Activated CD8-positive, alpha-beta T cell treated with anti-CD3 and anti-CD28 coated beads for 36 hours (primary cell): ENCODE data around the gene IQUB. TPM values are rescaled to one million over a fixed set of nuclear protein-coding genes. Genes with fewer than 3 reads are reported as not detected.

ENCODE experiments used
- ATAC-seq: fragments of 200-7000 bp; cut with Tn5 transposase; one replicate; pipeline ENCODE4 v1.10.0; 2021; ENCODE audit warnings: mild to moderate bottlenecking, moderate library complexity
- CTCF ChIA-PET: fragments of 350-600 bp; sonication (Branson Sonifier 250); formaldehyde crosslinking; loops from one replicate; lab custom pipeline; 2021; ENCODE audit warnings: antibody characterized with exemption; lab: Charles Lee
- POLR2A ChIA-PET: fragments of 350-600 bp; sonication (Branson Sonifier 250); formaldehyde crosslinking; loops from one replicate; lab custom pipeline; 2021; ENCODE audit warnings: antibody characterized with exemption; lab: Charles Lee
- DNase-seq: peaks from one replicate; pipeline ENCODE4 v3.0.0-alpha.2; 2020
- H3K27ac Mint-ChIP-seq: one replicate; pipeline ENCODE4 v1.8.0; 2021; ENCODE audit warnings: mild to moderate bottlenecking, mixed read lengths
- H3K27me3 Mint-ChIP-seq: one replicate; pipeline ENCODE4 v1.8.0; 2021; ENCODE audit warnings: mixed read lengths
- H3K36me3 Mint-ChIP-seq: one replicate; pipeline ENCODE4 v1.8.0; 2021; ENCODE audit warnings: low read depth, mixed read lengths
- H3K4me1 Mint-ChIP-seq: one replicate; pipeline ENCODE4 v1.8.0; 2021; ENCODE audit warnings: low read depth, mixed read lengths
- H3K4me3 Mint-ChIP-seq: one replicate; pipeline ENCODE4 v1.8.0; 2021; ENCODE audit warnings: mild to moderate bottlenecking, moderate library complexity, mixed read lengths
- H3K9me3 Mint-ChIP-seq: one replicate; pipeline ENCODE4 v1.8.0; 2021; ENCODE audit warnings: mixed read lengths
- CTCF ChIP-seq: fragments of 200-600 bp; IDR thresholded peaks from one replicate; pipeline ENCODE4 v1.8.0; 2022; ENCODE audit warnings: antibody characterized with exemption, mild to moderate bottlenecking
- intact Hi-C: fragments of 100-400 bp; cut with micrococcal nuclease; formaldehyde crosslinking; loops from one replicate; pipeline ENCODE4 v1.10.0; 2022
- total RNA-seq, 2 experiments: library from RNA; stranded (reverse); gene quantifications; one replicate each; pipeline ENCODE4 v1.2.3, GENCODE V29; 2021

Gene IQUB
- total RNA-seq, 2 experiments from 2014 or later, result 0.09 TPM; not detected in 1

GRCh38 chr7:123579416-123579815 is 45.0 kb upstream of the IQUB start:
- Mint-ChIP-seq H3K4me1 (no peaks in the 10 kb centered on the region), H3K27ac (no peak overlapping the region), H3K36me3 (no peaks in the 10 kb centered on the region), H3K9me3 (no peaks in the 10 kb centered on the region), H3K27me3 (peaks cover 20% of the 10 kb centered on the region), H3K4me3 (no peak overlapping the region)
- ATAC-seq (no peak), DNase-seq (no peak)
- TF ChIP-seq CTCF, result no peak
- intact Hi-C loops, result no loop called here
- POLR2A ChIA-PET, result no interaction called here
- CTCF ChIA-PET, result no interaction called here

- intact Hi-C loops, result no loop called here
- H3K27me3 Mint-ChIP-seq, result peaks cover 10% of the 10 kb centered on the region
- ChIA-PET CTCF (interaction anchor here (2.2 kb wide), 1 partner anchor 51 kb away, joined by 7 read pairs; no protein-coding TSS in a partner anchor), POLR2A (no interaction called here)
- no peak for TF ChIP-seq CTCF
- DNase-seq (no peak), ATAC-seq (no peak)
- no peak overlapping the region for H3K27ac Mint-ChIP-seq
- H3K36me3 Mint-ChIP-seq, result no peaks in the 10 kb centered on the region
- H3K4me3 Mint-ChIP-seq, result no peak overlapping the region
- H3K4me1 Mint-ChIP-seq, result no peaks in the 10 kb centered on the region
- no peaks in the 10 kb centered on the region for H3K9me3 Mint-ChIP-seq
Measured at GRCh38 chr7:123573896-123574467, 39.6 kb upstream of the IQUB start.

- POLR2A ChIA-PET, result interaction anchor here (0.7 kb wide), 1 partner anchor 21 kb away, joined by 3 read pairs; no protein-coding TSS in a partner anchor
- intact Hi-C loops, result no loop called here
- TF ChIP-seq CTCF, result no peak
- Mint-ChIP-seq H3K27me3 (peaks cover 8% of the 10 kb centered on the region), H3K27ac (no peak overlapping the region), H3K36me3 (no peaks in the 10 kb centered on the region), H3K4me3 (no peak overlapping the region), H3K9me3 (no peaks in the 10 kb centered on the region), H3K4me1 (no peaks in the 10 kb centered on the region)
- CTCF ChIA-PET, result interaction anchor here (2.2 kb wide), 1 partner anchor 51 kb away, joined by 7 read pairs; no protein-coding TSS in a partner anchor
- no peak for ATAC-seq
- no peak for DNase-seq
Measured at GRCh38 chr7:123573341-123573740, 38.9 kb upstream of the IQUB start.

GRCh38 chr7:123571684-123572083 is 37.3 kb upstream of the IQUB start:
- no peaks in the 10 kb centered on the region for H3K4me1 Mint-ChIP-seq
- H3K36me3 Mint-ChIP-seq, result no peaks in the 10 kb centered on the region
- H3K27me3 Mint-ChIP-seq, result peaks cover 2% of the 10 kb centered on the region
- ATAC-seq (no peak), DNase-seq (no peak)
- H3K4me3 Mint-ChIP-seq, result no peak overlapping the region
- intact Hi-C loops, result no loop called here
- TF ChIP-seq CTCF, result no peak
- H3K27ac Mint-ChIP-seq, result no peak overlapping the region
- CTCF ChIA-PET, result no interaction called here
- POLR2A ChIA-PET, result no interaction called here
- no peaks in the 10 kb centered on the region for H3K9me3 Mint-ChIP-seq

GRCh38 chr7:123571187-123571586 is 36.8 kb upstream of the IQUB start:
- DNase-seq, result no peak
- Mint-ChIP-seq H3K4me1 (no peaks in the 10 kb centered on the region), H3K9me3 (no peaks in the 10 kb centered on the region), H3K27me3 (no peaks in the 10 kb centered on the region), H3K27ac (no peak overlapping the region), H3K4me3 (no peak overlapping the region), H3K36me3 (no peaks in the 10 kb centered on the region)
- TF ChIP-seq CTCF, result no peak
- ChIA-PET CTCF (no interaction called here), POLR2A (no interaction called here)
- ATAC-seq, result no peak
- intact Hi-C loops, result no loop called here
